HG02943 (cell line): ENCODE results near the gene ADGRL4.
"Not testable (repeated sequence)": the region's sequence is repeated elsewhere in the genome, so short reads cannot be mapped to it uniquely, and the experiment has no call there.

ENCODE experiments used
- ATAC-seq: cut with Tn5 transposase; IDR thresholded peaks from one replicate; pipeline ENCODE4 v1.9.1; 2021; ENCODE audit warnings: mild to moderate bottlenecking, low read depth, moderate library complexity; ENCODE audit not compliant: unreplicated experiment

Gene ADGRL4

DNA sequence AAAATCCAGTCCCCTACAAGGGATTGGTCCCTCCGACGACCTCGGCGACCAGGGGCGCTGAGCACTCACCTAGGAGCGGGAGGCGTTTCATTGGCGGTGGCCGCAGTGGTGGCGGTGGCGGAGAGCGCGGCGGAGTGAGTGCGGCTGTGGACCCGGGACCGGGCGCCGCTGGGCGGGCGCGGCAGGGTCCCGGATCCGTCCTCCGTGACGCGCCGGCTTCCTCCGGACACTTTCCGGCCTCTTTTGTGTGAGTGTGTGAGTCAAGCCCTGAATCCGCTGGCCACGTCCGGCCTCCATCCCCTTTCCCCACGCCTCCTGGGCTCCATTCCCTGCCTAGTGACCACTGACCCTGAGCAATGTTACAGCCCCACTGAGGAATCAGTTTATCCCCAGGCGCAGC, at the start of gene ADGRL4:
Gene ADGRL4, minus strand, starts transcription at position 167 of the 400 bp plus-strand sequence. Its CDS starts 76 bp downstream, at position 91.
- no peak for ATAC-seq

DNA sequence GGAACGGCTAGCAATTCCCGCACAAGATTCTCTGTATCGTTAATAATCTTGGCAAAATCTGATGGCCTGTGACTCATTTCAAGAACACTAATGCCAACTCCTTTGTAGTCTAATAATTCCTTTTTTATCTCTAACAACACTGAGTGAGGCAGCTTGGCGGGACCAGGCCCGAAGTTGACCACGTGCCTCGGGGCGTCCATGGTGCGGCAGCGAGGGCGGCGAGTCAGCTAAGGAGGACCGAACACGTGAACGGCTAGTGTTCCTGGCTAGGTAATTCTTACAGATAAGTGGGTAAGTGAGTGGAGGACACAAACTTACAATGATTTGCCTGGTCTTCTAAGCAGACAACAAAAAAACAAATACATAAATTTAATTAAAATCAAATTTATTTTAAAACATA, 49.3 kb upstream of the ADGRL4 start:
- ATAC-seq, result no peak

GRCh38 chr1:79052829-79053449, 46.4 kb upstream of the ADGRL4 start:
- peak; percentile 93 for ATAC-seq

GRCh38 chr1:79044974-79045650, 38.6 kb upstream of the ADGRL4 start:
- no peak for ATAC-seq

- no peak for ATAC-seq
Observed at GRCh38 chr1:79043506-79043905, 37.0 kb upstream of the ADGRL4 start.

DNA sequence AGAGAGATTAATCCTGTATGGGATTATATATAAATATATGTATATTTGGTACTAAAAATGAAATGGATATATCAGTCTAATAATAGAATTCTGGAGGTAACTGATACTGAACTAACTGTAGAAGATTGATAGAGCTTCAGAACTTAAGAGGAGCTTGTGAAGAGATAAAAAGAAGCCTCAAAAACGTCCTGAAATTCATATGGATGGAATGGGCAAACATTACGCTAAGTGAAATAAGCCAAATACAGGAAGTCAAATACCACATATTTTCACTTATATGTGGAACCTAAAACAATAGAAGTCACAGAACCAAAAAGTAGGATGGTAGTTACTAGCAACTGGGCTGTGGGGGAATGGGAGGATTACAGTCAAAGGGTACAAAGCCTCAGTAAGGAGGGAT, 36.0 kb upstream of the ADGRL4 start:
- no peak for ATAC-seq

DNA sequence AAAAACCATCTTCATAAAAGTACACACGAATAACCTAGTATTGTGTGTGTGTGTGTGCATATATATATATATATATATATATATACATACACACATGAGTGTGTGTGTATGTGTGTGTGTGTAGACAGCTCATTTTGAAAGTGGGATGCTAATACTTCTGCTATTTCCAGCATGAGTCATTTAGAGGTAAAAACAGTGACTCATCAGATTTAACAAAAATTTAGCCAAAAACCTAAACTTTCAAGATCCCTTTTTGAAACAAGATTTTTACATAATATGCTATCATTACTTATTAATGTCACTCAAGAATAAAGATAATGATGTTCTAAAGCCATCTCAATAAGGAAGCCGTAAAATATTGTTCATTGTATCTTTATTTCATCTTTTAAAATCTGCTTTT, 35.6 kb upstream of the ADGRL4 start:
- ATAC-seq, result no peak

- ATAC-seq, result no peak
Observed at GRCh38 chr1:79041666-79042065, 35.1 kb upstream of the ADGRL4 start.

GRCh38 chr1:79040424-79041082, 34.0 kb upstream of the ADGRL4 start:
- peak; percentile 83 for ATAC-seq

DNA sequence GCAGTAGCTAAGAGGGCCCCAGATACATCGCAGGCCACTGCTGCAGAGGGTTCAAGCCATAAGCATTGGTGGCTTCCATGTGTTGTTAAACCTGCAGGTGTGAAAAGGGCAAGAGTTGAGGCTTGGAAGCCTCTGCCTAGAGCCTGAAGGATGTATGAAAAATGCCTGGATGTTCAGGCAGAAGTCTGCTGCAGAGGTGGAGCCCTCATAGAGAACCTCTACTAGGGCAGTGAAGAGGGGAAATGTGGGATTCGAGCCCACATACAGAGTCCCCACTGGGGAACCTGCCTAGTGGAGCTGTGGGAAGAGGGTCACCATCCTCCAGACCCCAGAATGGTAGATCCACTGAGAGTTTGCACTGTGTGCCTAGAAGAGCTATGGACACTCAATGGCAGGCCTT, 30.6 kb upstream of the ADGRL4 start:
- ATAC-seq, result no peak

DNA sequence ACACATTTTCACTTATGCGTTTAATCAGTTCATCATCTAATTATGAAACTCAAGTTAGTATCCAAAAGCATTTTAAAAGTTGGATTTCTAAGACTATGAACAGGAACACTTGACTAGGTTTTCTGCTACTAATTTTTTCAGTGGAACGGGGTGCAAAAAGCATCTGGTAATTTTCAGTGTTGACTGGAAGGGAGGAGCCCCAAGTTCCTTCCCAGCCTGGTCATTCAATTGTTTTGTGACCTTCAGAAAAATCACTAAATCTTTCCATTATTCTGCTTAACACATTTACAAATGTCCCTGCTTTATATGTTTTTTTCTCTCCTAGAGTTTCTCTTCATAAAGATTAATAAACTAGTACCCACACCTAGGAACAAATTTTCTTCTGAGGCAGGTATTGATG, 6.0 kb upstream of the ADGRL4 start:
- ATAC-seq, result no peak

GRCh38 chr1:79010589-79010988, 4.1 kb upstream of the ADGRL4 start:
- no peak for ATAC-seq

DNA sequence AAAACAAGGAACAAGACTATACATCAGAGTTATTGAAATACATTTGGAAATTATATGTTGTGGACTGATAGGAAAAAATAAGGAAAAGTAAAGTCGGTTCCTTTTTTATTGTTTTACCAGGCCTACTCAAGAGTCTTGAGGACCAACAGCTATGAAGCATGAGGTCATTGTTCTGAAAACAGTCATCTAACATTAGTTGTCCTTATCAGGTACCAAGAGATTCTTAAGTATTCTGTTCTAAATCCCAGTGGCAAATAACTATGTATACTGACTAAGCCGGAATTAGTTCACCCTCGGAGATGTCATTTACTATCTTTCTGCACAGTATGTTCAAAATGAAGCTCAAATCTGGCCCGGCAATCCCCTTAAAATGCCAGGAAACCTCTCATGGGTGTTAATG, 585 bp downstream of the ADGRL4 start:
- no peak for ATAC-seq

- ATAC-seq, result no peak
Observed at GRCh38 chr1:79004916-79005315, 1.6 kb downstream of the ADGRL4 start.

- ATAC-seq, result no peak
Observed at GRCh38 chr1:78996791-78997190, 9.7 kb downstream of the ADGRL4 start.

DNA sequence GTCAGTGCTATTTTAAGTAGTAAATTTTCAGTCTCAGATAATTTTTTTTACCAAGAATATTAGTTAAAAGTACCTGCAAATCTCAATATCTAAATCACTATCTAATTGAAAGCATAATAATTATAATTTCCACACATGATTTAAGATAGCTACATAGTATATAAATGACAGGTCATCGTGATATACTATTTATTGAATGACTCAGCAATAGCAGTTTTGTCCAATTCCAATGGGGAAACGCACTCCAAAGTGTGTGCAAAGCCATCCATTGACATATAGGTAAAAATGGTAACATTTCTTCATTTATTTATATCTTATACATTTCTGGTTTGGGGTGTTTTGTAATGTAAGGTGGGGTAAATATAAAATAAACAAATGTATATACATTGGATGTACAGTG, 19.5 kb downstream of the ADGRL4 start:
- ATAC-seq, result no peak

- ATAC-seq, result no peak
Observed at GRCh38 chr1:78980511-78980910, 26.0 kb downstream of the ADGRL4 start.

GRCh38 chr1:78972723-78973122, 33.8 kb downstream of the ADGRL4 start:
- ATAC-seq, result no peak

GRCh38 chr1:78967091-78967490, 39.4 kb downstream of the ADGRL4 start:
- not testable (repeated sequence) for ATAC-seq

- no peak for ATAC-seq
Observed at GRCh38 chr1:78958711-78959110, 47.8 kb downstream of the ADGRL4 start.

DNA sequence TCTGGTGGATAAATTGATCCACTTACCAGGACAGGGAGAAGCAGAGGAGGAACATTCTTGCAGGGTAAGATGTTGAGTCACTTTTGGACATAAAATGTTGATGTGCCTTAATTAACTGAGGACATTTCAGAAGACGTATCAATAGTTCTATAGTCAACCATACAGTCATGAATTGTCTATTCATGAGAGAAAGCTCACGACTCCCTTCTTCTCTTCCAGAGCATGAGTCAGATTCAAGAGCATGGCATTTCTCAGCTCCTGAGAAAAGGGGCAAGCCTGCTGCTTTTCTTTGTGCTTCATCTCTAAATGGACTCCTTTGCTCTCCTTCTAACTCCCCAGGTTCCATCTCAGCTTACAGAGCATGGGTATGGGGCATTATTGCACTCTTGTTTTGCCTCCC, 55.7 kb downstream of the ADGRL4 start:
- ATAC-seq, result no peak

DNA sequence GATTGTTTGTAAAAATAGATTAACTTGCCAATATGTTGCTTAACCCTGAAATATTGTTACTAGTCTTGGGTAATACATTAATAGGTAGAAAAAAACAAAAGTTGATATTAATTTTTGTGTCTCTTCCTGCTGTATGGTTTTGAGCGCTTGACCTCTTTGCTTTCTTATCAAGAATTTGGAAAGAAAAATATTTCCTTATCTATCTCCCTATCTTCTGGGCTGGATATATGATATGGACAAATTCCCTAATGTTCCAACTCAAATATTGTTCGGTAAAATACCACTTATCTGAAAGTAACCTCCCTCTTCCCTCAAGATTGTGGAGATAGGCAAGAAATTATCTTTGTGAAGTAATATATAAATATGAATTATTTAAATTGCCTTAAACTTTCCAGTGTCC, 57.3 kb downstream of the ADGRL4 start:
- ATAC-seq, result no peak
